ENCODE measurements around the gene STK39. TPM values are rescaled to one million over a fixed set of nuclear protein-coding genes. Genes with fewer than 3 reads are reported as not detected.

Gene STK39
- total RNA-seq, 1 experiment from 2014 or later: 9.2 TPM

DNA sequence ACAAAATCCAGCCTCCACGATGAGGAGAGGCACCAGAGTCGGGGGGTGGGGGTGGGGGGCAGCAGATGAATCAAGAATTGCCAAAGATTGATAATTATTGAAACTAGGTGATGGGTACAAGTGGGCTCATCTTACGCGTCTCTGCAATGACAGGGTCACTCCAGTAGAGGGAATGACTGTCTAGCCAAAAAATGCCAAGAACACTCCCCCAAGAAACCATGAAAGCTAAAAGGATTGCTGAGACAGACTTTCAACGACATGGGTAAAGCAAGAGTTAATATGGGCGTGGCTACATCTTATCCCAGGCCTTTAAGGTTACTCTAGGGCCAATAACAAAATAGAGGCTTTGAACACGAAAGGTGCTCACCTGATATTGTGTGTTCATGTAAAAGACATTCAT lies 86.5 kb downstream of the STK39 start:
- DNase-seq (ENCODE audit: low spot score): no peak

DNA sequence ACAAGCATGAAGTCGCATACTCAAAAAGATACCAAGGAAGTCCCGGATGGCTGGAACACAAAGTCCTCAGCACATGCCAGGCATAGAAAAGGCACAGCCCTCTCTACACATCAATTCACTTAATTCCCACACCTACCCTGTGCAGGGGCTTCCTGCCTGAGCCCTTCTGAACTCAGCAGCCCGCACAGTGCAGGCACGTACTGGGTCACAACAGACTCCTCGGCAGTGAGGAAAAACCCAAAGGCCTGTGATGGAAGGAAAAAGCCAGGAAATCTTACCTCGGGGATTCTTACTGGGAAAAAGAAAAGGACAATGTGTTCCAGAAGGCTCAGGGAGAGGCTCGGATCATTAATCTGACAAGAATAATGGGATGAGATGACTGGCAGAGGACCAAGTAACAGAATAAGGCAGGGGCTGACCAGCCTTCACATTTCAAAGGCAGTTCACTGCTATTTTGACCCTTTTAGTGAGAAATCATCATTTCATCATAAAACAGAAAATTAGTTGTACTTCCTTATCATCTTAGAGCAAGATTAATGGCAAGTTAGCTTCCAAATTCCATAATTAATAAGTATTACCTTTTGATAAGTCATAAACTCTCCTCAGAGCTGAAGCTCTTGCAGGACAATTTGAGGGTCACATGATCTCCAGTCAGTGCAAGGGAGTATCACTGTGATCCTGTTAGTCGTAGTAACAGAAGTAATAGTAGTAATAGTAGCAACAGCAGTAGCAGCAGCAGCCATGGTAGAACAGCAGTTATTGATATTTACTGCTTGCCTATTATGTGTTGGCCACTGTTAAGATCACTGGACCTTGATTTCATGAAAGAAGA lies 87.4 kb downstream of the STK39 start:
- no peak for DNase-seq (ENCODE audit: low spot score)

DNA sequence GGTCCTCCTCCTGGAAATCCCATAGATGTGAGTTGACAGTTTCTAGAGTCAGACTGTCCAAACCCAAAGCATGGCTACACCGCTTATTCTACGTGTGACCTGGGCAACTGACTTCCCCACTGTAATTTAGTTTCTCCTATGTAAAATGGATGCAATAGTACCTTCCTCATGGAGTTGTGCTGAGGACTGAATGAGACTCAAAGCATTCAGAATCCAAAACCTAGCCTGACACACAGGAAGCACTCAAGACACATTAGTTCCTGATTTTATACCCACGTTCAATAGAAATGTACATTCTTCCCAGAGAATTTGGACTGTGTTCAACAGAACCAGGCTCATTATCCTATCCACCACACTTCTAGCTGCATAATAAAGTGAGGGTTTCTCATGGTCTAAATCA lies 88.8 kb downstream of the STK39 start:
- DNase-seq (ENCODE audit: low spot score): no peak

DNA sequence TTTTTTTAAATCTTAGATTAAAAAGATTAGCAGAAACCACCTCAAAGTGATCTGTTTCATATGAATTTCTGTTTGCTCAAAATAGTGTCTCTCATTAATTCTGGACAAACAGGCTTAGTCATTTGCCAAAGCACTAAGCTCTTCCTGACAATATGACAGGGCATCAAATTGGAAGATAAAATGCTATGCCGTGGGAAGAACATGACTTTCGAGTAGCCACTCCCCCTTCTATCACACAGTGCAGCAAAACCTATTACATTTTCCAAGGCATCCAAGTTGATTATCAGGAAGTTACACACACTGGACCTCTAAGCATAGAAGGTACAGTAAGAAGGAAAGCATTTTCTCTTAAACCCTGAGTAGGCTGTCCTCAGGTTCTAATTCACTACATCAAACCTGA lies 89.5 kb downstream of the STK39 start:
- no peak for DNase-seq (ENCODE audit: low spot score)

DNA sequence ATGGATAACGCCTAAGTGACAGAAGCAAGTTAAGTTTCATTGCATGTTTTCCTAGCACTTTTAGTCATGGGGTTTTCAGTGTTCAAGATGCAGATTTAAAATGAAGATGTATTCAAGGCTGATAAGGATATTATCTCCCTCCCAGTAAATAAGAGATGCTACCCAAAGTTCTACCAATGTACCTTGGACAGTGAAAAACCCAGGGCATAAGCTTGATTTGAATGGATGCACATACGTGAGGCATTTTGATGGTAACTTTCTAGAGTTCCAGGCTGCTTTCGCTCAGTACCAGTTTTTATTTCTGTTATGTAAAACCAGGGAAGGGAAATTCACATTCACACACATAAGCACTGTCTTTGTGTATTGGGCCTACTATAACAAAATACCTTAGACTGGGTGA lies 90.3 kb downstream of the STK39 start:
- no peak for DNase-seq (ENCODE audit: low spot score)

DNA sequence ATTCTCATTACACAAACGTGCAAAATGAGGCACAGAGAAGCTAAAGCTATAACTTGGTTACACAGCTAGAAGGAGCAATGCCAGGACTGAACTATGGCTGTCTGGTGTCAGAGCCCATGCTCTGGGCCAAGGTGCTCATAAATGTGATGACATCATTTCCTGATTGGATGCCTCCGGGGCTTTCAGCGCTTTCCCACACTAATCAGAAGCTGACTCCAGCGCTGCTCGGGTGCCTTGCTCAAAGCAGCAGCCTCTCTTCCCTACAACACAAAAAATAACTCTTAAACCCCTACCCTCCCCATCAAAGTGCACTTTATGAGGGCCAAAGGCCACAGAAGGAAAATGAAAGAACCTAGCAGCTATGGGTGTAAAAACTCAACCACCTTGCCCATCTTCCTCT lies 90.7 kb downstream of the STK39 start:
- peak; percentile 66 for DNase-seq (ENCODE audit: low spot score)

DNA sequence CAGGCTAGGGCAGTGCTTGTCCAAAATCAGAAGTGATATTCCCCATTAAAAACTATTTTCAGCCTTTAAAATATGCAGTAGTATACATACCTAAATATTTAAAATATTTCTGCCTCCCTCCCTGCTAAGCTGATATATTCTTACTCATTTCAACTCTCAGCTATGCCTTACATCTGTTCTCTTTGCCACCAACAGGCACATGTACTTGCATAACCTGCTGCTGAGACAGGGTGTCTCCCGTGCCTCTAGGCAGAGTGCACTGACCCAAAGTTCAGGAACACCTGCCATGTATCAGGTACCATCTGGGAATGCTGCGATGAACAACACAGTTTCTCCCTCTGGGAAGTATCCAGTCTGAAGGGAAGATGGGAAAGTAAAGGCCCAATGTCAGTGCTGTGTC lies 91.7 kb downstream of the STK39 start:
- DNase-seq (ENCODE audit: low spot score): no peak

DNA sequence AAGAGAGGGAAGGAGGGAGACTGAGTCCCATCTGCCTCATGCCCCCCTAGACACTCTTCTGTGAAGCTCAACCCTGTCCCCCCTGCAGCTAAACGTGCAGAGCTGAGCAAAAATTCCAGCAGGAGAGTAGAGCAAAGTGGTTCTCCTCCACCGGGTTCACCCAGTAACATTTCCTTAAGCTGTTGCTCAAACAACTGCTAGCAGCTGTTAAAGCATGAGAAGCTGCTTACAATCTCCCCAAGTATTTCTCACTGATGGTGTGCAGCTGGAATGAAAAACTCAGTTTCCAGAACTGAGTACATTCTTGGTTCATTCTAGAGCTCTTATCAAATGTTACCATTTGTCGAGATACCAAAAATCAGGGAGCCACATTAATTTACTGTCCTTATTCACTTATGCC lies 92.3 kb downstream of the STK39 start:
- DNase-seq (ENCODE audit: low spot score): no peak

DNA sequence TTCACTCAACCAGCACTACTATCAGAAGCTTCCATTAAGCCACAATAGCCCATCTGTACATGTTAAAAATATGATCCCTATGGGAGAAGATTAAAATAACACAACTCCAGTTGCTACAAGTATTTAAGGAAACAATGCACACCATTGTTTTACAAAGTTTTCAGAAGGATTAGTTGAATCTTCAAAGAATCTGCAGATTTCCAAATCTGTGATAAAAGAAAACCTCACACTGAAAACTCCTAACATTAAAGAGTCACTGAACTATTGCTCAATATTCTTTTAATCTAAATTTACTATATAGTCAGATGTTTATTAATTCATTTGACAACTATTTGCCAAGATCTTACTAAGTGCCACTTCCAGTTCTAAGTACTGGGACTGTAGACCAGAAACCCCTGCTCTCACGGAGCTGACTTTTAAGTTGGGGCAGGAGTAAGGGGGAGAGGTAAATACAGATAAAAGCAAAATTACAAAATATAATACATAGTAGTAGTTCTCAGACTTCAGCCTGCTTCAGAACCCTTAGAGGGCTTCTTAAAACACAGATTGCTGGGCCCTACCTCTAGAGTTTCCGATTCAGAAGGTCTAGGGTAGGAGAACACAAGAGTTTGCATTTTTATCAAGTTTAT lies 94.4 kb downstream of the STK39 start:
- DNase-seq (ENCODE audit: low spot score): no peak

DNA sequence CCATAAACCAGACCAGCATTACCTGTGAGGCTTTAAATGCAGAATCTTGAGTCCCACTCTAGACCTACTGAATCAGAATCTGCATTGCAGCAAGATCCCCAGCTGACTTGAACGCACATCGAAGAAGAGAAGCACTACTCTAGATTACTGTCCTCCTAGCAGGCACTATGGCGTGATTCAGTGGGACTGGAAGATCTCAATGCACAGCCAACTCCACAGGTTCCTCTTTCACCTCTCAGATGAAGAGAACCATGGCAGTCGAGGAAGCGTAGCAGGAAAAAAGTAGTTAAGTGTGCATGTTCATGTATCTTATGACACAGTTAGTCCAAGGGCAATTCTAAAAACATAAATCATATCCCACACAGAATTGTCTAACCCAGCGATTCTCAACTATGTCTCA lies 97.4 kb downstream of the STK39 start:
- DNase-seq (ENCODE audit: low spot score): no peak

DNA sequence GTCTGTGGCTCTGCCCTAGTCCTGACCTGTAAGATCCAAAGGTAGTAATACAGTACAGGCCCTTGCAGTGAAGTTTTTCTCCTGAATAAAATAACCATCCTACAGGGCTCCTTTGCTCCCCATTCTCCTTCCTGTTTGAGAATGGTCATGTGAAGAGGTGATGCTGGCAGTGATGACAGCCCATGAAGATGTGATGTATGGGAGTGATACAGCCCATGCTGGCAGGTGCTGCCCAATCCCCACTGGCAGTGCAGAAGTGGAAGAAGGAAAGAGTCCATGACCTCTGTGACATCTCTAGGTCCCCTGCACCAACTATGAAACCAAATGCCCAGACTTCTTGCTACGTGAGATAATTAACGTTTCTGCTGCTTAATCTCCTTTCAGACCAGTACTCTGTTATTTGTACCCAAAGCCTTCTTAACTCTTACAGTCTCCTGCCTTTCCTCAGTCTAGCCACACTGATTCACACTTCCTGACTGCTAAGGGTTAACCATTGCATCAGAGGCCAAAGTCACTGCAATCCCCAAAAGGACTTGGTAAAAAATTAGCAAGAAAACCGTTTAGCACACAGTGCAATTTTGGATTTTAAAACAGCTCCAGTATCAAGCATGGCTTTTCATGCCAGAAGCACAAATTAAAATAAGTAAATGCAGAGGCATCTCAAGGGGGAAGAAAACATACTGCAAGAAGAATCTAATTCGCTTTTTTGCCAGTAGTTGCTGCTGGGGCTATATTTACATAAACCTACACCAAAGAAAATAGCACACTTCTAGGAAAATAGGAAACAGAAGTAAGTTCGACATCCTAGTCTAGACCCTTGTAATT lies 98.0 kb downstream of the STK39 start:
- no peak for DNase-seq (ENCODE audit: low spot score)

DNA sequence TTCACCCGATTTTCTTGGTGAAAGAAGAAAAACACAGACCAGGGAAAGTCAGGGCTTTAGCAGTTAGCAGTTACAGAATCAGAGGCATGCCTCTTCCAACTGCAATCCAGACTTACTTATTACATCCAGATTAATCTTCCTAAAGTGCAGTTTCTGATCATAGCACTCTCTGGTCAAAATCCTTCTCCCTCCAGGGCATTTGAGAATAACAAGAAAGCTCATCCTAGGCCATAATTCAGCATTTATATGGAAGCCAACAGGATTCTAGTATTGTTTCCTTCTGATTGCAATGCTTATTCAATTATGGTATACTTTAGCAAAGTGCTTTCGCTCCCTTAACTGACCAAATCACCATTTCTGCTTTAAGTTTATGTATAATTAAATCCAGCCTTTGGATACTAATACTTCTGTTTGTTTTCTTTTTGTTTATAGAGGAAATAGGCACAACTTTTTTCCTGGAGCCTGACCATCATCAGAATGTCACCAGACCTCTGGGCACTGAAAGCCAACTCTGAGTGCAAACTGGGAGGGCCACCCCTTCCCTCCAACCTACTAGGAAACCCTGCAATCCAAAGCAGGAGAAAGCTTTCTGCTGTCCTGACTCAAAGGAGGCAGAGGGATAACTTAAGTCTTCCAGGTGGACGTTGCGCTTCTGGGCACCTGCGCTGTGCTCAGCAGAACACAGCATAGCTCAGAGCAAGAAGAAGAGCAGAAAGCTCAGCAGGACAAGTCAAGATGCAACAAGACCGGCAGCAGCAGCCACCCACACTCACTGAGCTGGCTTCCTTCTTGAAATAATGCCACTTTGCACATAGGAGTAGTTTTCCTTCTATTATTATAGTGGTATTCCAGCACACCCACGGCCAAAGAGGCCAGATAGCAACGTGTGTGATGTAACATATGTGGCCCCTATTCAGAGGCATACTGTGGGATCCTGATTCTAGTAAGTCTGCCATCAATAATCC lies 99.3 kb downstream of the STK39 start:
- no peak for DNase-seq (ENCODE audit: low spot score)

DNA sequence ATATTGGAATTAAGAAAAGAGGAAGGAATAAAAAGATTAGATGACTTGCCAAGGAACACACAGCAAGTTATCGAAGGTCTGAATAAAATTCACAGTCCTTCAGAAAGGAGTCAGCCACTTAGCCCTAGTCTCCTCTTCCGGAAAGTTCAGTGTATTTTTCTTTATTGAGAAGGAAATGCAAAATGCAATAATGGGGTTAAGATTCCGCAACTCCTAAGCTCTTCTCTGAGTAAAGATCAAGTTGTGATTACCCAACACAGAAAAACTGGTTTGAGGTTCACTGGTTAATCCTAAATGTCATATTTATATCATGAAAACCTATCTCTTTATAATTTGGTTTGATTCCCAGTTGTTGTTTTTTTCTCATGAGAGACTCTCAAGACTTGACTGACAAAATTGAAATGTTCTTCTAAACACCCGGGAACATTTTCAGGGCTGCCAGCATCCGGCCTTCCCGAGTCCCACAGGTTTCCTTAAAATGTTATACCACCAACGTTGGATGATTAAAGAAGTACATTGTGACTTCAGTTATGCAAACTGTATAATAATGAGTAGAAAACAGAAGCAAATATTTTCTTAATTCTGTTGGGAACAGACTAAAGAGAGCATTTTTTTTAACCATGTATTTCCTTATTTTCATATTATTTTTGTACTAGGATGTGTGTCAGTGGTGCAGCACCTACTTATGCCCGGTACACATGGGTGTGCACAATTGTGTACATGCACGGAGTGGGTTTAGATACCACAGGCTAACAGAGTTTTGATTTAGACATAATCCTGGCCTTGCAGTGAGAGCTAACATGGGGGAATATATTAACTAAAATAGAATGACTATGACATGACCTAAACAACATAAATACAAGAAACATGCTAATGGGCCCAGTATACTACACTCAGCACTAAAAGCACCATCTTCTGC lies 100.2 kb downstream of the STK39 start:
- DNase-seq (ENCODE audit: low spot score): no peak

DNA sequence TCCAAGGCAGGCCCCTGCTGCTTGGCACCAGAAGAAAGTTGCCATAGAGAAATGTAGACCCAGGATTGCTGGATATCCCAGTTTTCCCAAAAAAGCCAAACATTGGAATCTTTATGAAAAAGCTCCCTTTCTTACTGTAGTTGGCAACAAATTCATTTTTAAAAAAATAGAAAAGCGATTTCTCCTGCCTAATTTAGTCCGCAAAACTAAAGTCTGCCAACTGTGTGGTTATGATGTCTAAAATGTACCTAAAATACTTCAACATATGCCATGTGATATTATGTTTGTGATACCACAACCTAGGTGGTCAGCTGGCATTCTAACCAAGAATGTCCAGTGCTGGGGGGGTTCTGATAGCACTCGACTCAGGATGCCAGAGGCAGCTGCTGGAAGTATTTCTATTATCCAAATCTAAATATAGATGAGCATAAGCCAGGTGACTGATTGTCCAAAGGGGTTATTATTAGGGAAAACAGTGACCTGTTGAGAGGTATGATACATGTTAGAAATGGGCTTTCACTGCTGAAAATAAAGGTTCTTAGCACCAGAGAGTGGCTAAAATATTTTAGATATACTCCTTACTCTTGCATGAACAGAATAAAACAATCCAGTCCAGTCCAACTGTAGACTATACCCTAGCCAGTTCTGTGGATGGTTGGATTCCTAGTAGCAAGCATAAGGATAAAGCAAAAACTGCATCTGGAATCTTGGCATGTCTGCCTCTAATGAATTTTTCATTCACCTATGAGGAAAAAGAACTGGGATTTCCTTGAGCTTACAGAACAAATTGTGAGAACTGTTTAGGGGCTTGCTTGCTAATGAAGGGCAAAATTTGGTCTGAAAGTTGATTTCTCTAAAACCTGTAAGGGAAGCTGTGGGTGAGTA lies 101.7 kb downstream of the STK39 start:
- DNase-seq (ENCODE audit: low spot score): no peak

DNA sequence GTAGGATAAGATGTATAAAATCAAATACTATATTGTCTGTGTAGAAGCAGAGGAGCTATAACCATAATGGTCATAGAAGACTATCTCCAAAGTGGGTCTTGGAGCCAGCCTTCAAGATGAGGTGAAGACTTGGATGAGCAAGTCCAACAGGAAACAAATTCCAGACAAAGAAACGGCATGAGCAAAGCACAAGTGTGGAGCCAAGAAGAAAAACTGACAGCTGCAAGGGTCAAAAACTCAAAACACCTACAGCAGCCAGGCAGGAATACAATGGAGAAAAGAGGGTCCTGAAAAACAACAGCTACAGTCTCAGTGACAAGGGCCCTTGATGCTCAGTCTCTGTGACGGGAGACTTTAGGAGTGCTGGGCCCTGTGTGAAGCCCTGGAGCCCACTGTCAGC lies 102.4 kb downstream of the STK39 start:
- no peak for DNase-seq (ENCODE audit: low spot score)

DNA sequence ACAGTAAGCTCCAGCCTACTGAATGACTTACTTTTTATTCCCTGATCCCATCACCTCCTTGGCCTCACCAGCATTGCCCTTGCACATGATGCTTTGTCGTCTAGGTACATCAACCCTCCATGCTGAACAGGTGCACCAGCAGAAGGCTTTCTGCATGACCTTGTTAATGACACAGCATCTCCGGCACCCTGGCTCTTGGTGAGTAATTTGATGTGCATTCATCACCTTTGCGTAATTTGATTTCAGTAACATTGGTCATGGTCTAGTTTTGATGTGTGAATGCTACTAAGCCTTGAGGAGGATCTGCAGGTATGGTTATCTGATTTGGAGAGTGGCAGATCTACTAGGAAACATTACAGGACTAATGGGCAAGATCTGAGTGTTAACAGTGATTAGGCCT lies 103.6 kb downstream of the STK39 start:
- DNase-seq (ENCODE audit: low spot score): no peak

DNA sequence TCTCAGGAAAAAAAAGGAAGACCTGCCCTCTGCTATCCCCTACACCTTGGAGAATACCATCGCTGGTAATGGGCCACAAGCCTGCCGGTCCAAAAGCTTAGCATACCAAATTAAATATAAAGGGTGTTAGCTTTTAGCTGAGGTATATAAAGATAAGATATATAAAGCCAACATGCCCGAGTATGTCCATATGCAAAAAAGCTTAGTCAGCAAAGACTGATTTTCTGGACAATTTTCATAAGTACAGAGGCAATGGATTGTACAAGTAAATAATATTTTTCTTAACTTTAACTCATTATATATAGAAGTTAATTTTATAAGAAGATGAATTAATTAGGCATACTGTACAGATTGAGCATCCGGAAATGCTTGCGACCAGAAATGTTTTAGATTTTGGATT lies 106.5 kb downstream of the STK39 start:
- no peak for DNase-seq (ENCODE audit: low spot score)

DNA sequence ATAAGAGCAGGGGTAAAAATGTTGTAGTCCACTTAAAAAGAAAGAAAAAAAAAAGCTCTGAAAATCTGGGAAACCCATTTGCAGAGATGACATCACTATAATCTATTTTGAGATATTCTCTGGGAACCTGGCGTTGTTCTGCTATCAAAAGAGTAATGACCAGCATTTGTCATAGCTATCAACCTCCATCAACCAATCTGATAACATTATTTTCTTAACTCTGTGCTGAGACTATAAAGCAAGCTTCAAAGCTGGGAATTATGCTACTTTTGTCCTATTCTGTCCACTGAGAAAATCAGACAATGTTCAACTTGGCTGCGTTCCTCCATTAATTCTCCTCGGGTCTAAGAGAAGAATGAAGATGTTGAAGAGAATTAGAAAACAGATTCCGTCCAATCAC lies 107.5 kb downstream of the STK39 start:
- DNase-seq (ENCODE audit: low spot score): no peak

DNA sequence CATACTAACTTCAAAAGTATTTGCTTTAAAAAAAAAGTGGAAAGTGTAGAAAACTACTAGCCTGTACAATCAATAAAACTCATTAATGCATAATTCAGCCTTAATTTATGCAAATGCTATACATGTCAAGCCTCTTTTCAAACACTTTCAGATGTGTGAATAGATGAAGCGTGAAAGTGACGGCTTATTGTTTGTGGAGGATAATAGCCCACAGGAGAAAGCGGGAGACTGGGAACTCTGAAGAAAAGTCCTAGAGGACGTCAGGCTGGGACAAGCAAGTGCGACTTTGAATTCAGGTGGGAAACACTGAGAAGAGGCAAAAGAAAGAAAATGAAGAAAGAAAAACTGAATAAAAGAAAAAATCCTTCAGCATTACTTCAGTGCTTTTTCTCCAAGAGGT lies 108.5 kb downstream of the STK39 start:
- DNase-seq (ENCODE audit: low spot score): no peak

Data from H4 (cell line).